Chondrocyte (in vitro differentiated cells): ENCODE data around the gene NETO2. TPM values are rescaled to one million over a fixed set of nuclear protein-coding genes. Genes with fewer than 3 reads are reported as not detected.
"Not testable (repeated sequence)": the region's sequence is repeated elsewhere in the genome, so short reads cannot be mapped to it uniquely, and the experiment has no call there.

ENCODE experiments used
- DNase-seq: peaks from one replicate; pipeline ENCODE4 v3.0.0; 2021; ENCODE audit warnings: mixed read lengths, low spot score
- H3K27ac Mint-ChIP-seq: one replicate; pipeline ENCODE4 v1.8.0; 2021; ENCODE audit warnings: mild to moderate bottlenecking, moderate library complexity, mixed read lengths; ENCODE audit not compliant: unreplicated experiment
- H3K27me3 Mint-ChIP-seq: 2 replicates; pipeline ENCODE4 v1.8.0; 2021; ENCODE audit warnings: low read depth, mixed read lengths
- H3K36me3 Mint-ChIP-seq: 2 replicates; pipeline ENCODE4 v1.8.0; 2021; ENCODE audit warnings: low read depth, mixed read lengths
- H3K4me1 Mint-ChIP-seq: 2 replicates; pipeline ENCODE4 v1.8.0; 2021; ENCODE audit warnings: low read depth, mild to moderate bottlenecking, mixed read lengths
- H3K4me3 Mint-ChIP-seq: one replicate; pipeline ENCODE4 v1.8.0; 2021; ENCODE audit warnings: mild to moderate bottlenecking, moderate library complexity, mixed read lengths; ENCODE audit not compliant: unreplicated experiment
- H3K9me3 Mint-ChIP-seq: 2 replicates; pipeline ENCODE4 v1.8.0; 2021; ENCODE audit warnings: low read depth, mixed read lengths
- long read RNA-seq: library from polyadenylated mRNA; stranded (forward); transcript quantifications from one replicate; pipeline ENCODE4 v2.0.0, GENCODE V29; 2021
- total RNA-seq: library from RNA; stranded (reverse); gene quantifications from 3 replicates; pipeline ENCODE4 v1.2.1, GENCODE V29; 2021
- TF ChIP-seq, protein P1 (sequence below): fragments of 200-600 bp; sonication (generic); IDR thresholded peaks from 2 replicates; pipeline ENCODE4 v1.5.0; 2021; ENCODE audit warnings: antibody characterized with exemption, mild to moderate bottlenecking, moderate library complexity

The NETO2 gene, protein sequence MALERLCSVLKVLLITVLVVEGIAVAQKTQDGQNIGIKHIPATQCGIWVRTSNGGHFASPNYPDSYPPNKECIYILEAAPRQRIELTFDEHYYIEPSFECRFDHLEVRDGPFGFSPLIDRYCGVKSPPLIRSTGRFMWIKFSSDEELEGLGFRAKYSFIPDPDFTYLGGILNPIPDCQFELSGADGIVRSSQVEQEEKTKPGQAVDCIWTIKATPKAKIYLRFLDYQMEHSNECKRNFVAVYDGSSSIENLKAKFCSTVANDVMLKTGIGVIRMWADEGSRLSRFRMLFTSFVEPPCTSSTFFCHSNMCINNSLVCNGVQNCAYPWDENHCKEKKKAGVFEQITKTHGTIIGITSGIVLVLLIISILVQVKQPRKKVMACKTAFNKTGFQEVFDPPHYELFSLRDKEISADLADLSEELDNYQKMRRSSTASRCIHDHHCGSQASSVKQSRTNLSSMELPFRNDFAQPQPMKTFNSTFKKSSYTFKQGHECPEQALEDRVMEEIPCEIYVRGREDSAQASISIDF
- 9.0 to 10.2 TPM (median 10.1 TPM) in 3 replicates for total RNA-seq
- long read RNA-seq, full-length matches to known transcripts: 21 of 33 reads
- long read RNA-seq, partial matches to known transcripts: 0 of 33 reads
- long read RNA-seq, other reads (novel, unspliced or antisense): 12 of 33 reads

DNA sequence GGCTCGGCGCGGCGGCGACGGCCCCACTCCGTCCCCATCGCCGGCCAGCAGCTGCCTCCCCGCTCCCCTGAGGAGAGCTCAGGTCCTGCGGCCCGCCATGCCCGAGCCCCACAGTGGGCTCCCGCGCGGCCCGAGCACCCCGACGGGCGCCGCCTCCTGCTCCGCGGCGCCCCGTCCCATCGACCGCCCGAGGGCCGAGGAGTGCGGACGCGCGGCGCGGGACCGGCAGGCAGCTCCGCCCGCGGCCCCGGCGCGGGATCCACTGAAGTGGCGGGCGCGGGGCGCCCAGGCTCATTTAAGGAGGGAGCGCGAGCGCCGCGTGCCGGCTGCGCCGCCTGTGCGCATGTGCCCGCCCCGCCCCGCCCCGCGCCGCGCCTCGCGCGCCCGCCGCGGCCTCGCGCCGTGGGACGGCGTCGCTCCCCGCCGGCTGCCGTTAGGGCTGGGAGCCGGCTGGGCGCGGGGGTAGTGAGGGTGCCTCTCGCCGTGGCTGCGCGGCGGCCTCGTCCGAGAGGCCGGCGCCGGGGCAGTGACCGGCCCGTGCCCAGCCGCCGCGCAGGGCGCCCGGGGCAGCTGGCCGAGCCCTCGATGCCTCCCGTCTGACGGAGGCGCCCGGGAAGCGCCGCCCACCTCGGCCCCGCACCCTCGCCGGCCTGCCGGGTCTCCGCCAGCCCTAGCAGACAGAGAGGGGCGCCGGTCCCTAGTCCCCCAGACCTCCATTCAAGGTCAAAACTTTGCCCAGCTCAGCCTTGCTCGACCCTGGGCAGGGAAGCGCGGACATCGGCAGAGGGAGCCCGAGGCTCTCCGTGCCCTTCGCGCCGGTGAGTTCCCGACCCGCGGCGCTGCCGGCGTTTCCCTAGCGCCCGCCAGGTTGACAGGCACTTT, at the start of gene NETO2:
NETO2 (minus strand) TSS at position 269 of the 882 bp plus-strand sequence. CDS start 333 bp downstream, outside the sequence.
- no peaks in the 10 kb centered on the region for H3K36me3 Mint-ChIP-seq
- TF ChIP-seq, protein P1, sequence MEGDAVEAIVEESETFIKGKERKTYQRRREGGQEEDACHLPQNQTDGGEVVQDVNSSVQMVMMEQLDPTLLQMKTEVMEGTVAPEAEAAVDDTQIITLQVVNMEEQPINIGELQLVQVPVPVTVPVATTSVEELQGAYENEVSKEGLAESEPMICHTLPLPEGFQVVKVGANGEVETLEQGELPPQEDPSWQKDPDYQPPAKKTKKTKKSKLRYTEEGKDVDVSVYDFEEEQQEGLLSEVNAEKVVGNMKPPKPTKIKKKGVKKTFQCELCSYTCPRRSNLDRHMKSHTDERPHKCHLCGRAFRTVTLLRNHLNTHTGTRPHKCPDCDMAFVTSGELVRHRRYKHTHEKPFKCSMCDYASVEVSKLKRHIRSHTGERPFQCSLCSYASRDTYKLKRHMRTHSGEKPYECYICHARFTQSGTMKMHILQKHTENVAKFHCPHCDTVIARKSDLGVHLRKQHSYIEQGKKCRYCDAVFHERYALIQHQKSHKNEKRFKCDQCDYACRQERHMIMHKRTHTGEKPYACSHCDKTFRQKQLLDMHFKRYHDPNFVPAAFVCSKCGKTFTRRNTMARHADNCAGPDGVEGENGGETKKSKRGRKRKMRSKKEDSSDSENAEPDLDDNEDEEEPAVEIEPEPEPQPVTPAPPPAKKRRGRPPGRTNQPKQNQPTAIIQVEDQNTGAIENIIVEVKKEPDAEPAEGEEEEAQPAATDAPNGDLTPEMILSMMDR: peak; percentile 83
- no peak for DNase-seq
- peak within 1 kb of the TSS; percentile 30 for H3K27ac Mint-ChIP-seq
- peaks cover 19% of the 10 kb centered on the region for H3K4me1 Mint-ChIP-seq
- H3K27me3 Mint-ChIP-seq: no peaks in the 10 kb centered on the region
- H3K4me3 Mint-ChIP-seq: peak within 1 kb of the TSS; percentile 83
- H3K9me3 Mint-ChIP-seq: no peaks in the 10 kb centered on the region

DNA sequence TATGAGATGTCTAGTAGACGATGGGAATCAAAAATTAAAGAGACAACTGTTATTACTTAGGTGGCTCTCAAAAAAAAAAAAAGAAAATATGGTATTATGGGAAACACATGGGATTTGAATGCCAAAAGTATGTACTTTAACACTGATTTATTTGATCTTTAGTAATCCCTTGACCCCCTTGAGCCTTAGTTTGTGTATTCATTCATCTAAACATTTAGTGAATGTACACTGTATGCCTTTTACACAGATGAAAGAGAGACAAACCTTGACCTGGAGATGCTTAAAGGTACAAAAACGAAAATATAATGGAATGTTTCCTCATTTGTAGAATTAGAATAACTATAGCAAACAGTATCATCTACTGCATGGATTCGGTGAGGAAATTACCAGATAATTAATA, 38.6 kb upstream of the NETO2 start:
- H3K9me3 Mint-ChIP-seq: peaks cover 5% of the 10 kb centered on the region

DNA sequence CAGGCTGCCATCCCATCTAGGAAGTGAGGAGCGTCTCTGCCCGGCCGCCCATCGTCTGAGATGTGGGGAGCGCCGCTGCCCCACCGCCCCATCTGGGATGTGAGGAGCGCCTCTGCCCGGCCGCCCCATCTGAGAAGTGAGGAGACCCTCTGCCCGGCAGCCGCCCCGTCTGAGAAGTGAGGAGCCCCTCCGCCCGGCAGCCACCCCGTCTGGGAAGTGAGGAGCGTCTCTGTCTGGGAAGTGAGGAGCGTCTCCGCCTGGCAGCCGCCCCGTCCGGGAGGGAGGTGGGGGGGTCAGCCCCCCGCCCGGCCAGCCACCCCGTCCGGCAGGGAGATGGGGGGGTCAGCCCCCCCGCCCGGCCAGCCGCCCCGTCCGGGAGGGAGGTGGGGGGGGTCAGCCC, 37.3 kb upstream of the NETO2 start:
- H3K27me3 Mint-ChIP-seq, DNase-seq, H3K9me3 Mint-ChIP-seq, H3K4me1 Mint-ChIP-seq, H3K27ac Mint-ChIP-seq, H3K4me3 Mint-ChIP-seq, H3K36me3 Mint-ChIP-seq: not testable (repeated sequence)

More for the DNA sequence above, 38.6 kb upstream of the NETO2 start:
- H3K27me3 Mint-ChIP-seq: no peaks in the 10 kb centered on the region
- DNase-seq: no peak
- TF ChIP-seq, protein P1: no peak
- H3K27ac Mint-ChIP-seq: no peak overlapping the region
- no peaks in the 10 kb centered on the region for H3K4me1 Mint-ChIP-seq
- no peak overlapping the region for H3K4me3 Mint-ChIP-seq
- H3K36me3 Mint-ChIP-seq: peaks cover 5% of the 10 kb centered on the region

DNA sequence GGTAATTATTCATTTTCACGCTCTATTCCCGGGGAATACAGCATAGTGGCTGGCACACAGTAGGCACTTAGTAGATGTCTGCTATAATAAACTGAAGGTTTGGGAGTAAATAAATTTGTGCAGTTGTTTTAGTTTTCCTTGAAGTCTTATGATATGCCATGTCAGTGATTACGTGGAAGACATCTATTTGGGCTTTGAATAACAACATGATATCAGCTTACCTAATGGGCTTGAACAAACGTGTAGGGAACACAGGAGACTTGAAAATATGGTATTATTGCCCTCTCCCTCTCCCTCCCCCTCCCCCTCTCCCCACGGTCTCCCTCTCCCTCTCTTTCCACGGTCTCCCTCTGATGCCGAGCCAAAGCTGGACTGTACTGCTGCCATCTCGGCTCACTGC, 36.3 kb upstream of the NETO2 start:
- no peak for DNase-seq
- Mint-ChIP-seq H3K27me3 (no peaks in the 10 kb centered on the region), H3K9me3 (peaks cover 5% of the 10 kb centered on the region), H3K4me1 (no peaks in the 10 kb centered on the region), H3K27ac (no peak overlapping the region), H3K4me3 (no peak overlapping the region), H3K36me3 (peaks cover 5% of the 10 kb centered on the region)
- TF ChIP-seq, protein P1: no peak

DNA sequence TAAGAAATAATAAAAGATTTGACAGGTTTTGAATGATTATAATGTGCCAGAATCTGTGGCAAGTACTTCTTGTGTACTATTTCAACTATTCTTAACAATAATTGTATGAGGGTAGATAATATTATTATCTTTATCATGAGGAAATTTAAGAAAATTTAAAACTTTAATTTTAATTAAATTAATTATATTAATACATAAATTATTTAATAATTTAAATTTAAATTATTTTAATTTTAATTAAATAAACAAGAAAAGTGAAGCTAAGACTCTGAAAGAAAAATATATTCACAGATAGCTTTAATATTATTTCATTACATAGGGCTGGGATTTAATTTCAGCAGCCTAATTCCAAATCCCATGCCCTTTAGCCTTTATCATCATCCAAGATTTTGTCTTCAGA, 31.4 kb upstream of the NETO2 start:
- H3K4me3 Mint-ChIP-seq: no peak overlapping the region
- H3K36me3 Mint-ChIP-seq: peaks cover under 1% of the 10 kb centered on the region
- no peaks in the 10 kb centered on the region for H3K4me1 Mint-ChIP-seq
- TF ChIP-seq, protein P1: no peak
- peaks cover under 1% of the 10 kb centered on the region for H3K9me3 Mint-ChIP-seq
- H3K27me3 Mint-ChIP-seq: no peaks in the 10 kb centered on the region
- H3K27ac Mint-ChIP-seq: no peak overlapping the region
- DNase-seq: no peak
